ENCODE results near the gene ABCA6.
"Not testable (repeated sequence)": the region's sequence is repeated elsewhere in the genome, so short reads cannot be mapped to it uniquely, and the experiment has no call there.

Gene ABCA6

GRCh38 chr17:69168642-69169041 lies 26.9 kb upstream of the ABCA6 start:
- not testable (repeated sequence) for H3K9me3 ChIP-seq (ENCODE audit: control insufficient read depth, insufficient read depth, low read length); H3K27me3 ChIP-seq (ENCODE audit: control insufficient read depth, insufficient read depth, low read length); H3K4me1 ChIP-seq (ENCODE audit: control insufficient read depth, insufficient read depth, low read length); H3K27ac ChIP-seq (ENCODE audit: low read length); H3K4me3 ChIP-seq (ENCODE audit: low read length); DNase-seq (ENCODE audit: low read depth, low spot score); H3K36me3 ChIP-seq (ENCODE audit: control insufficient read depth, insufficient read depth, low read length)

DNA sequence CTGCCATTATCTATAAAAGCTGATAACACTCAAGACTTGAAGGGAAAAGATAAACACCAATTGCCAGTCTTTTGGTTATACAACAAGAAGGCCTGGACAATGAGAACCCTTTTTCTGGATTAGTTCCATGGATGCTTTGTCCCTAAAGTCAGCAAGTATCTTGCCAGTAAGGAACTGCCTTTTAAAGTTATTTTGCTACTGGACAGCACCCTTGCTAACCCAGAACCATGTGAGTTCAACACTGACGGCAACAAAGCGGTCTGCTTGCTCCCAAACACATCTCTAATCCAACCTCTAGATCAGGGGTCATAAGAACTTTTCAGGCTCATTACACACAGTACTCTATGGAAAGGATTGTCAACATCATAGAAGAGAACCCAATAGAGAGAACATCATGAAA lies 25.3 kb upstream of the ABCA6 start:
- Histone ChIP-seq H3K27ac (ENCODE audit: low read length) (no peak overlapping the region), H3K27me3 (ENCODE audit: control insufficient read depth, insufficient read depth, low read length) (no peaks in the 10 kb centered on the region), H3K4me1 (ENCODE audit: control insufficient read depth, insufficient read depth, low read length) (no peaks in the 10 kb centered on the region), H3K9me3 (ENCODE audit: control insufficient read depth, insufficient read depth, low read length) (no peaks in the 10 kb centered on the region), H3K4me3 (ENCODE audit: low read length) (no peak overlapping the region), H3K36me3 (ENCODE audit: control insufficient read depth, insufficient read depth, low read length) (no peaks in the 10 kb centered on the region)
- no peak for DNase-seq (ENCODE audit: low read depth, low spot score)
- no CpG with 5 or more reads among the region's 2 CpGs for WGBS (ENCODE audit: insufficient coverage, insufficient read length)

- Histone ChIP-seq H3K9me3 (ENCODE audit: control insufficient read depth, insufficient read depth, low read length) (no peaks in the 10 kb centered on the region), H3K27me3 (ENCODE audit: control insufficient read depth, insufficient read depth, low read length) (no peaks in the 10 kb centered on the region), H3K4me1 (ENCODE audit: control insufficient read depth, insufficient read depth, low read length) (no peaks in the 10 kb centered on the region), H3K36me3 (ENCODE audit: control insufficient read depth, insufficient read depth, low read length) (no peaks in the 10 kb centered on the region), H3K27ac (ENCODE audit: low read length) (no peak overlapping the region), H3K4me3 (ENCODE audit: low read length) (no peak overlapping the region)
- DNase-seq (ENCODE audit: low read depth, low spot score): no peak
Observed at GRCh38 chr17:69164206-69164605, 22.5 kb upstream of the ABCA6 start.

GRCh38 chr17:69159418-69159817 lies 17.7 kb upstream of the ABCA6 start:
- no peak overlapping the region for H3K27ac ChIP-seq (ENCODE audit: low read length)
- no peak for DNase-seq (ENCODE audit: low read depth, low spot score)
- H3K4me3 ChIP-seq (ENCODE audit: low read length): no peak overlapping the region
- H3K27me3 ChIP-seq (ENCODE audit: control insufficient read depth, insufficient read depth, low read length): no peaks in the 10 kb centered on the region
- no peaks in the 10 kb centered on the region for H3K36me3 ChIP-seq (ENCODE audit: control insufficient read depth, insufficient read depth, low read length)
- H3K4me1 ChIP-seq (ENCODE audit: control insufficient read depth, insufficient read depth, low read length): no peaks in the 10 kb centered on the region
- H3K9me3 ChIP-seq (ENCODE audit: control insufficient read depth, insufficient read depth, low read length): no peaks in the 10 kb centered on the region

DNA sequence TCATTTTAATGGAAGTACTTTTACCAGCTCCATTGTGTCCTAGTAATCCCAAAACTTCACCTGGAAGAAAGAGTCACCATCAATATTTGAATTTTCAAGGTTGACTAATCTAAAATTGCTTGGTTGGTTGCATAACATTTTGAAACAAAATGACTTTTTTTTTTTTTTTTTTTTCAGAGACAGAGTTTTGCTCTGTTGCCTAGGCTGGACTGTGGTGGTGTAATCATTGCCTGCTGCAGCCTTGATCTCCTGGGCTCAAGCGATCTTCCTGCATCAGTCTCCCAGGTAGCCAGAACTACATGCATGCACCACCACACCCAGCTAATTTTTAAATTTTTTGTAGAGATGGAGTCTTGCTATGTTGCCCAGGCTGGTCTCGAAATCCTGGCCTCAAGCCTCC lies 12.6 kb upstream of the ABCA6 start:
- H3K27me3 ChIP-seq (ENCODE audit: control insufficient read depth, insufficient read depth, low read length): no peaks in the 10 kb centered on the region
- no peaks in the 10 kb centered on the region for H3K9me3 ChIP-seq (ENCODE audit: control insufficient read depth, insufficient read depth, low read length)
- H3K4me1 ChIP-seq (ENCODE audit: control insufficient read depth, insufficient read depth, low read length): no peaks in the 10 kb centered on the region
- no peaks in the 10 kb centered on the region for H3K36me3 ChIP-seq (ENCODE audit: control insufficient read depth, insufficient read depth, low read length)
- no peak for DNase-seq (ENCODE audit: low read depth, low spot score)
- H3K4me3 ChIP-seq (ENCODE audit: low read length): no peak overlapping the region
- no CpG with 5 or more reads among the region's 2 CpGs for WGBS (ENCODE audit: insufficient coverage, insufficient read length)
- H3K27ac ChIP-seq (ENCODE audit: low read length): no peak overlapping the region

DNA sequence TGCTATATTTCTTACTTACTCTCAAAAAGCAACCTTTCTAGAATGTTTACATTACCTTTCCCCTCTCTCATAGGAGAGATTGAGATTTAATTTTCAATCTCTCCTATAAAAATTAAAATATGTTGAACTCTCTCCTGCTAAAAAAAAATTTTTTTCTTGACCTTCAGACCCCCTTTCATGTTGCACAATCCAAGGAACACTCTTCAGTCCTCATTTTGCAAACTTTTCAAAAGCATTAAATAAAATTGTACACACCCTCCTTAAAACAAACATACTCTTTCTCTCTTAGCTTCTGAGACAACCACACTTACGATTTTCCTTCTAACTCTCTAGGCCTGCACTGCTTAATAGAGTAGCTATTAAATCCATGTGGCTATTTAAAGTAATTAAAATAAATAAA lies 8.6 kb upstream of the ABCA6 start:
- H3K27me3 ChIP-seq (ENCODE audit: control insufficient read depth, insufficient read depth, low read length): no peaks in the 10 kb centered on the region
- H3K27ac ChIP-seq (ENCODE audit: low read length): no peak overlapping the region
- H3K4me1 ChIP-seq (ENCODE audit: control insufficient read depth, insufficient read depth, low read length): no peaks in the 10 kb centered on the region
- H3K4me3 ChIP-seq (ENCODE audit: low read length): no peak overlapping the region
- H3K9me3 ChIP-seq (ENCODE audit: control insufficient read depth, insufficient read depth, low read length): no peaks in the 10 kb centered on the region
- no peaks in the 10 kb centered on the region for H3K36me3 ChIP-seq (ENCODE audit: control insufficient read depth, insufficient read depth, low read length)
- no peak for DNase-seq (ENCODE audit: low read depth, low spot score)
- whole genome bisulfite sequencing (ENCODE audit: insufficient coverage, insufficient read length): 100% methylated on average over 1 of the region's 1 CpG

DNA sequence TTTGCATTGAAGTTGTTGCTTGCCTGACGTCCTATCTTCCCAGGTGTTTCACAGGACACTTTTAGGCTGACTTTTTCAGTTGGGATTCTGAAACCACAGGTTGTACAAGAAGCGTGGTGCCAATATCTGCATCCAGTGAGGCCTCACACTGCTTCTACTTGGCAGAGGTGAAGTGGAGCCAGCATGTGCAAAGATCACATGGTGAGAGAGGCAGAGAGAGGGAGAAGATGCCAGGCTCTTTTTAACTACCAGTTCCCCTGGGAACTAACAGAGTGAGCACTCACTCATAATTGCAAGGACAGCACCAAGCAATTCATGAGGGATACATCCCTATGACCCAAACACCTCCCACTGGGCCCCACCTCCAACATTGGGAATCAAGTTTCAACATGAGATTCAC lies 5.8 kb upstream of the ABCA6 start:
- Histone ChIP-seq H3K27ac (ENCODE audit: low read length) (no peak overlapping the region), H3K4me1 (ENCODE audit: control insufficient read depth, insufficient read depth, low read length) (no peaks in the 10 kb centered on the region), H3K4me3 (ENCODE audit: low read length) (no peak overlapping the region), H3K36me3 (ENCODE audit: control insufficient read depth, insufficient read depth, low read length) (no peaks in the 10 kb centered on the region), H3K27me3 (ENCODE audit: control insufficient read depth, insufficient read depth, low read length) (no peaks in the 10 kb centered on the region), H3K9me3 (ENCODE audit: control insufficient read depth, insufficient read depth, low read length) (no peaks in the 10 kb centered on the region)
- WGBS (ENCODE audit: insufficient coverage, insufficient read length): no CpG with 5 or more reads among the region's 2 CpGs
- no peak for DNase-seq (ENCODE audit: low read depth, low spot score)

DNA sequence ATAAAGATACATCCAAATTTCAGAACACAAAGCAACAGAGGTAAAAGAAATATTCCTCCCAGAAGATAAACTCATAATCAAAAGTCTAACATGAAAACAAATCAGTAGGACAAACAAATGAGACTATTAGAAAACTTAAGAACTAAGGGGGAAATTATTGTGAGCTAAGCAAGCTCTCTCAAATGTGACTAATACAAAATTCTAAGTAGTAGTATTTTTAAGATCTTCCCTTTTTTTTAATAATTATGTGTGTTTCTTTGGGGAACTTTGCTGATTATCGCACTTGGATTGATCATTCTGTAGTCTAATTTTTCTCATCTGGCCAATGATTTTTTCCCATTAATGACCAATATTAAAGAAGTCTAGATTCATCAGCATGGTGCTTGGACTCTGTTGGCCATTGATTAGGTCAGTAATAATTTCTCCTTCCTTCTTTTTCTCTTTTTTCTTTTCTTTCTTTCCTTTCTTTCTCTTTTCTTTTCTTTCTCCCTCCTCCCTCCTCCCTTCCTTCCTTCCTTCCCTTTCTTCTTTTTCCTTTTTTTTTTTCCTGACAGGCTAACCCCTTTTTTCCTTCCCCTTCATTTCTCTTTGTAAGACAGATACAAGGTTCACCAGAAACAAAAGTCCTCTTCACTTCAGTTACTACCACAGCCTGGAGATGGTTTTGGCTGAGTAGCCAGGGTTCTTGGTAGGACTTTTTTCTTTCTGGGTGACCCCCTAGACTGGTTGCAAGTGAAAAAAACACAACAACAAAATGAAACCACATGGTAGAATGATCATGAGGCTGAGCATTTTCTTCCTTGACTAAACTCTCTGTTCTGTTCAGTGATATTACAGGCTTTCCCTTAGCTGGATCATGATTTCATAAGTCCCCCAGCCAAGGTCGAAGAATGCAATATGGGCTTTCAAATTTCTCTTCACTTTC lies 2.9 kb upstream of the ABCA6 start:
- no peaks in the 10 kb centered on the region for H3K4me1 ChIP-seq (ENCODE audit: control insufficient read depth, insufficient read depth, low read length)
- no peak for DNase-seq (ENCODE audit: low read depth, low spot score)
- no peak overlapping the region for H3K4me3 ChIP-seq (ENCODE audit: low read length)
- WGBS (ENCODE audit: insufficient coverage, insufficient read length): no CpG with 5 or more reads among the region's 2 CpGs
- H3K27ac ChIP-seq (ENCODE audit: low read length): no peak overlapping the region
- no peaks in the 10 kb centered on the region for H3K9me3 ChIP-seq (ENCODE audit: control insufficient read depth, insufficient read depth, low read length)
- H3K36me3 ChIP-seq (ENCODE audit: control insufficient read depth, insufficient read depth, low read length): no peaks in the 10 kb centered on the region
- no peaks in the 10 kb centered on the region for H3K27me3 ChIP-seq (ENCODE audit: control insufficient read depth, insufficient read depth, low read length)

DNA sequence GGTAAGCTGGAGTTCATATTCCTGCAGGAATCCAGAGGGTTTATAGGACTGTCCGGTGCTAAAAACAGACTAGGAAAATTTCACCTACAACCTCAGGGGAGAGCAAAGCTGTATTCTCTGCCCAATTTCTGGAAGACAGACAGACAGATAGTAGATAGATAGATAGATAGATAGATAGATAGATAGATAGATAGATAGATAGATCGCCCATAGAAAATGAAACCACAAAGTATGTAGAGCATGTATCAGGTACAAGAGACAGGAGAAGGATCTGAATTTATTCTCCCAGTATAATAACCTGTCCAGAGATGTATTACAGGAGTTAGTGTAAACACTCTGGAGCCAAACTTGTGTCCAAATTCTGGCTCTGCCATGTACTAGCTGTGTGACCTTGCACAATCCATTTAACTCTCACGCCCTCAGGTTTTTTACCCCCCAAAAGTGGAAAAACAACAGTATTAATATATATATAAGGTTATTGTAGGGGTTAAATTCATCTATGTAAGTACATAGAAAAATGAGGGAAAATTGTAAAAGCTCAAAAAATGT lies 2.1 kb upstream of the ABCA6 start:
- WGBS (ENCODE audit: insufficient coverage, insufficient read length): no CpG with 5 or more reads among the region's 3 CpGs
- H3K27me3 ChIP-seq (ENCODE audit: control insufficient read depth, insufficient read depth, low read length): no peaks in the 10 kb centered on the region
- DNase-seq (ENCODE audit: low read depth, low spot score): no peak
- H3K27ac ChIP-seq (ENCODE audit: low read length): no peak overlapping the region
- H3K4me1 ChIP-seq (ENCODE audit: control insufficient read depth, insufficient read depth, low read length): no peaks in the 10 kb centered on the region
- H3K9me3 ChIP-seq (ENCODE audit: control insufficient read depth, insufficient read depth, low read length): no peaks in the 10 kb centered on the region
- no peaks in the 10 kb centered on the region for H3K36me3 ChIP-seq (ENCODE audit: control insufficient read depth, insufficient read depth, low read length)
- H3K4me3 ChIP-seq (ENCODE audit: low read length): no peak overlapping the region

- H3K27ac ChIP-seq (ENCODE audit: low read length): no peak overlapping the region
- H3K9me3 ChIP-seq (ENCODE audit: control insufficient read depth, insufficient read depth, low read length): no peaks in the 10 kb centered on the region
- no CpG with 5 or more reads among the region's 1 CpG for WGBS (ENCODE audit: insufficient coverage, insufficient read length)
- H3K36me3 ChIP-seq (ENCODE audit: control insufficient read depth, insufficient read depth, low read length): no peaks in the 10 kb centered on the region
- H3K4me1 ChIP-seq (ENCODE audit: control insufficient read depth, insufficient read depth, low read length): no peaks in the 10 kb centered on the region
- DNase-seq (ENCODE audit: low read depth, low spot score): no peak
- H3K27me3 ChIP-seq (ENCODE audit: control insufficient read depth, insufficient read depth, low read length): no peaks in the 10 kb centered on the region
- H3K4me3 ChIP-seq (ENCODE audit: low read length): no peak overlapping the region
Observed at GRCh38 chr17:69143151-69143550, 1.5 kb upstream of the ABCA6 start.

GRCh38 chr17:69142175-69142802 lies 594 bp upstream of the ABCA6 start:
- H3K4me1 ChIP-seq (ENCODE audit: control insufficient read depth, insufficient read depth, low read length): no peaks in the 10 kb centered on the region
- no peak for DNase-seq (ENCODE audit: low read depth, low spot score)
- no CpG with 5 or more reads among the region's 3 CpGs for WGBS (ENCODE audit: insufficient coverage, insufficient read length)
- no peak overlapping the region for H3K27ac ChIP-seq (ENCODE audit: low read length)
- H3K36me3 ChIP-seq (ENCODE audit: control insufficient read depth, insufficient read depth, low read length): no peaks in the 10 kb centered on the region
- H3K4me3 ChIP-seq (ENCODE audit: low read length): no peak overlapping the region
- H3K9me3 ChIP-seq (ENCODE audit: control insufficient read depth, insufficient read depth, low read length): no peaks in the 10 kb centered on the region
- H3K27me3 ChIP-seq (ENCODE audit: control insufficient read depth, insufficient read depth, low read length): no peaks in the 10 kb centered on the region
